Right lung (tissue), 5 donors: Measurements from ENCODE around the gene NOXA1. TPM values are rescaled to one million over a fixed set of nuclear protein-coding genes. Genes with fewer than 3 reads are reported as not detected.

ENCODE experiments used
- DNase-seq, 2 donors: peaks; one replicate each; pipeline ENCODE4 v3.0.0-alpha.2; 2013
- polyA plus RNA-seq, 5 donors: library from polyadenylated mRNA; unstranded; fragments of 120-200 nt; gene quantifications; one replicate each; pipeline versions ENCODE4 v1.2.1 to v1.2.3, GENCODE V29; 2013; ENCODE audit warnings: inconsistent platforms in 1 of 5, low replicate concordance in 1 of 5; ENCODE audit not compliant: insufficient read length in 5 of 5, insufficient read depth in 1 of 5

NOXA1 gene
- polyA plus RNA-seq, 5 donors: 3.9 to 8.4 (median 6.9) TPM

- no peak for DNase-seq
These were observed 29.8 kb downstream of the NOXA1 start for GRCh38 chr9:137452761-137453642.

GRCh38 chr9:137453643-137454081, 30.5 kb downstream of the NOXA1 start:
- peak in 1 of 2 donors; percentile 62 for DNase-seq

GRCh38 chr9:137454145-137454596, 31.0 kb downstream of the NOXA1 start:
- DNase-seq: peak in 1 of 2 donors; percentile 34

GRCh38 chr9:137454597-137455358, 31.6 kb downstream of the NOXA1 start:
- no peak for DNase-seq

- DNase-seq: no peak
These were observed 32.3 kb downstream of the NOXA1 start for GRCh38 chr9:137455359-137455991.

- no peak for DNase-seq
These were observed 33.1 kb downstream of the NOXA1 start for GRCh38 chr9:137456061-137456863.

- no peak for DNase-seq
These were observed 33.7 kb downstream of the NOXA1 start for GRCh38 chr9:137456864-137457405.

- no peak for DNase-seq
These were observed 34.4 kb downstream of the NOXA1 start for GRCh38 chr9:137457406-137458193.

GRCh38 chr9:137458194-137459151, 35.3 kb downstream of the NOXA1 start:
- no peak for DNase-seq

GRCh38 chr9:137459152-137459600, 36.0 kb downstream of the NOXA1 start, which contains the start of gene NSMF:
TSS of gene NSMF (minus strand) at chr9:137459334. CDS start at chr9:137459102, 232 bp downstream.
- DNase-seq: peak; percentile 94 to 95

- no peak for DNase-seq
These were observed 36.6 kb downstream of the NOXA1 start for GRCh38 chr9:137459601-137460362.

GRCh38 chr9:137460363-137461315, 37.4 kb downstream of the NOXA1 start:
- DNase-seq: no peak

- no peak for DNase-seq
These were observed 38.1 kb downstream of the NOXA1 start for GRCh38 chr9:137461316-137461662.

- DNase-seq: no peak
These were observed 38.6 kb downstream of the NOXA1 start for GRCh38 chr9:137461663-137462395.

GRCh38 chr9:137462396-137462985, 39.3 kb downstream of the NOXA1 start:
- no peak for DNase-seq
